Gastrocnemius medialis (tissue), 4 donors: ENCODE results near the gene PTTG1IP2.

Source experiments
- CTCF ChIP-seq, 5 experiments: fragments of 450-650 bp in 3 of 5; fragments of 200-600 bp in 2 of 5; sonication (generic) in 2 of 5; IDR thresholded peaks in 4 of 5; conservative IDR thresholded peaks in 1 of 5; 1 replicate in 4 of 5; 2 replicates in 1 of 5; pipeline ENCODE4 v1.5.1; 2016 to 2019; ENCODE audit warnings: antibody characterized with exemption in 5 of 5, mild to moderate bottlenecking in 3 of 5, moderate library complexity in 3 of 5
- POLR2A ChIP-seq, 2 donors: fragments of 450-650 bp; IDR thresholded peaks; one replicate each; pipeline ENCODE4 v1.6.1; 2017; ENCODE audit warnings: antibody characterized with exemption in 2 of 2, mild to moderate bottlenecking in 2 of 2, moderate library complexity in 2 of 2

- TF ChIP-seq POLR2A (IDR thresholded peaks at IDR 0.05) (no peak), CTCF (IDR thresholded peaks at IDR 0.05 in 4 of 5, conservative IDR thresholded peaks at IDR 0.05 in 1 of 5) (no peak)
Measured at GRCh38 chr7:90560730-90561129, 91.3 kb downstream of the PTTG1IP2 start.
